Loucy (cell line): Measurements from ENCODE around the gene TTI1.

ENCODE experiments used
- H2AFZ ChIP-seq: fragments of 200-600 bp; sonication (generic); 2 replicates; pipeline ENCODE4 v1.6.0; 2016; ENCODE audit warnings: antibody characterized with exemption, mild to moderate bottlenecking, low read length, moderate library complexity
- H3F3A ChIP-seq: fragments of 200-600 bp; 2 replicates; pipeline ENCODE4 v1.6.0; 2016; ENCODE audit warnings: antibody characterized with exemption, low read depth, mild to moderate bottlenecking
- H3K27me3 ChIP-seq: fragments of 200-600 bp; sonication (generic); 2 replicates; pipeline ENCODE4 v1.6.1; 2014; ENCODE audit warnings: low read length, mild to moderate bottlenecking; ENCODE audit not compliant: insufficient read depth, poor library complexity, severe bottlenecking
- H3K36me3 ChIP-seq: fragments of 200-600 bp; sonication (generic); 2 replicates; pipeline ENCODE4 v1.6.1; 2016; ENCODE audit warnings: low read length; ENCODE audit not compliant: insufficient read depth
- H3K4me1 ChIP-seq: fragments of 200-600 bp; sonication (generic); 2 replicates; pipeline ENCODE4 v1.5.1; 2014; ENCODE audit warnings: low read length, mild to moderate bottlenecking; ENCODE audit not compliant: insufficient read depth, poor library complexity, severe bottlenecking
- H3K4me2 ChIP-seq: fragments of 200-600 bp; sonication (generic); 2 replicates; pipeline ENCODE4 v1.6.0; 2014; ENCODE audit warnings: antibody characterized with exemption, low read length, low read depth, mild to moderate bottlenecking; ENCODE audit not compliant: poor library complexity, severe bottlenecking
- H3K4me3 ChIP-seq: fragments of 200-600 bp; sonication (generic); 2 replicates; pipeline ENCODE4 v1.5.1; 2014; ENCODE audit warnings: low read length, mild to moderate bottlenecking, mixed read lengths; ENCODE audit not compliant: poor library complexity, severe bottlenecking
- H3K79me2 ChIP-seq: fragments of 200-600 bp; sonication (generic); 2 replicates; pipeline ENCODE4 v1.6.1; 2014; ENCODE audit warnings: low read length; ENCODE audit not compliant: insufficient read depth
- H3K9ac ChIP-seq: fragments of 200-600 bp; sonication (generic); 2 replicates; pipeline ENCODE4 v1.6.0; 2014; ENCODE audit warnings: mild to moderate bottlenecking, low read depth, low read length, moderate library complexity; ENCODE audit not compliant: poor library complexity, severe bottlenecking
- H3K9me2 ChIP-seq: fragments of 200-600 bp; sonication (generic); replicated peaks from 2 replicates; pipeline ENCODE4 v1.6.1; 2016; ENCODE audit warnings: low read depth, low read length, mixed read lengths
- H3K9me3 ChIP-seq: fragments of 200-600 bp; sonication (generic); 2 replicates; pipeline ENCODE4 v1.6.1; 2014; ENCODE audit warnings: mild to moderate bottlenecking, antibody characterized with exemption, low read length, low read depth; ENCODE audit not compliant: insufficient read depth
- H4K20me1 ChIP-seq: fragments of 200-600 bp; sonication (generic); 2 replicates; pipeline ENCODE4 v1.6.0; 2014; ENCODE audit warnings: antibody characterized with exemption, low read length, mild to moderate bottlenecking; ENCODE audit not compliant: insufficient read depth, poor library complexity, severe bottlenecking
- EZH2phosphoT487 ChIP-seq: fragments of 200-600 bp; IDR thresholded peaks from 2 replicates; pipeline ENCODE4 v1.6.1; 2018; ENCODE audit warnings: antibody characterized with exemption, mild to moderate bottlenecking, moderate library complexity, borderline replicate concordance
- TF ChIP-seq, protein P1 (sequence below): fragments of 200-600 bp; sonication (generic); conservative IDR thresholded peaks from 2 replicates; pipeline ENCODE4 v1.5.1; 2014; ENCODE audit warnings: mild to moderate bottlenecking, antibody characterized with exemption, low read length

Gene TTI1

DNA sequence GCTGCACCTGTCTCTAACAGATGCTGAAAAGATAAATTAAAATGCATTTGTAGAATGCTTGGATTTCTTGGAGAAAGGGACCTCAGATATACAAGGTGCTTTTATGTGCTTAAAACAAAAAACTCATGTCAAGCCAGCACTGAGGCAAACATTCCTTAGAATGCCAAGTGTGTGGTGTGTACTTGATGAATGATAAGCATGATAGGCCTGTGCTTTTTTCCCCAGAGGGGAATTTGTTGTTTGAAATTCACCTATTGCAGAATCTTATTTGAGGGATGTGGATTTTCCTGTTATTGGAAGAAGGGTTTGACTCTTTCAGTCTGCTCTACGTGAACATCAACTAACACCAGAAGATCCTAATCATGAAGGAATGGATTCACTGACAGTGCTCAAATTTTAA is 28.8 kb downstream of the TTI1 start:
- no peaks in the 10 kb centered on the region for H3K4me1 ChIP-seq
- no peak overlapping the region for H3K4me3 ChIP-seq
- no peaks in the 10 kb centered on the region; the same call in 1 of the 2 replicates for H3K79me2 ChIP-seq
- H2AFZ ChIP-seq: no peak overlapping the region
- no peak overlapping the region for H3K4me2 ChIP-seq
- H4K20me1 ChIP-seq: no peaks in the 10 kb centered on the region
- TF ChIP-seq, protein P1, sequence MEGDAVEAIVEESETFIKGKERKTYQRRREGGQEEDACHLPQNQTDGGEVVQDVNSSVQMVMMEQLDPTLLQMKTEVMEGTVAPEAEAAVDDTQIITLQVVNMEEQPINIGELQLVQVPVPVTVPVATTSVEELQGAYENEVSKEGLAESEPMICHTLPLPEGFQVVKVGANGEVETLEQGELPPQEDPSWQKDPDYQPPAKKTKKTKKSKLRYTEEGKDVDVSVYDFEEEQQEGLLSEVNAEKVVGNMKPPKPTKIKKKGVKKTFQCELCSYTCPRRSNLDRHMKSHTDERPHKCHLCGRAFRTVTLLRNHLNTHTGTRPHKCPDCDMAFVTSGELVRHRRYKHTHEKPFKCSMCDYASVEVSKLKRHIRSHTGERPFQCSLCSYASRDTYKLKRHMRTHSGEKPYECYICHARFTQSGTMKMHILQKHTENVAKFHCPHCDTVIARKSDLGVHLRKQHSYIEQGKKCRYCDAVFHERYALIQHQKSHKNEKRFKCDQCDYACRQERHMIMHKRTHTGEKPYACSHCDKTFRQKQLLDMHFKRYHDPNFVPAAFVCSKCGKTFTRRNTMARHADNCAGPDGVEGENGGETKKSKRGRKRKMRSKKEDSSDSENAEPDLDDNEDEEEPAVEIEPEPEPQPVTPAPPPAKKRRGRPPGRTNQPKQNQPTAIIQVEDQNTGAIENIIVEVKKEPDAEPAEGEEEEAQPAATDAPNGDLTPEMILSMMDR: no peak
- no peak for TF ChIP-seq EZH2phosphoT487
- H3F3A ChIP-seq: no peaks in the 10 kb centered on the region
- peaks cover 68% of the 10 kb centered on the region; the same call in 1 of the 2 replicates for H3K36me3 ChIP-seq
- H3K27me3 ChIP-seq: no peaks in the 10 kb centered on the region
- H3K9me3 ChIP-seq: no peaks in the 10 kb centered on the region
- no peak overlapping the region for H3K9ac ChIP-seq
- H3K9me2 ChIP-seq: no peaks in the 10 kb centered on the region

DNA sequence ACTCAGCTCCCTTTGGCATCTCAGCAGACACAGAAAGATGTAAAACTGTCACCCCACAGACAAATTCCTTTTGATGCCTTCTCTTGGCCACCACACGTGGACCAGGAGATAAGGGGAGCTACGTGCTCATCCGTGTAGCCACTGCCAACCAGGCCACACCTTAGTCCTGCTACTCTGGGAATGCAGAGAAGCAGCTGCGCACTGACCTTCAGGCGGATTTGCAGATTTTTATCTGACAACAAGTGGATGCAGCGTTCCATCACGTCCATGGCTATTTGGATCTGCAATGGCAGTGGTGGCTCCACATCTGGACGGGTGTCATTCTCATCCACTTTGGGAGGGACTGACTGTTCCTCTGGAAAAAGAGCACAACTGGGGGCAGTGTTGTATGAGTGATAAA is 30.8 kb downstream of the TTI1 start:
- Histone ChIP-seq H3K79me2 (no peaks in the 10 kb centered on the region), H3F3A (no peaks in the 10 kb centered on the region), H3K4me2 (no peak overlapping the region), H2AFZ (no peak overlapping the region), H3K9me2 (no peaks in the 10 kb centered on the region), H4K20me1 (no peaks in the 10 kb centered on the region), H3K9ac (no peak overlapping the region), H3K4me3 (no peak overlapping the region), H3K4me1 (no peaks in the 10 kb centered on the region), H3K36me3 (peaks cover 77% of the 10 kb centered on the region; the same call in 1 of the 2 replicates), H3K27me3 (no peaks in the 10 kb centered on the region), H3K9me3 (no peaks in the 10 kb centered on the region)
- TF ChIP-seq, protein P1: no peak
- no peak for TF ChIP-seq EZH2phosphoT487

DNA sequence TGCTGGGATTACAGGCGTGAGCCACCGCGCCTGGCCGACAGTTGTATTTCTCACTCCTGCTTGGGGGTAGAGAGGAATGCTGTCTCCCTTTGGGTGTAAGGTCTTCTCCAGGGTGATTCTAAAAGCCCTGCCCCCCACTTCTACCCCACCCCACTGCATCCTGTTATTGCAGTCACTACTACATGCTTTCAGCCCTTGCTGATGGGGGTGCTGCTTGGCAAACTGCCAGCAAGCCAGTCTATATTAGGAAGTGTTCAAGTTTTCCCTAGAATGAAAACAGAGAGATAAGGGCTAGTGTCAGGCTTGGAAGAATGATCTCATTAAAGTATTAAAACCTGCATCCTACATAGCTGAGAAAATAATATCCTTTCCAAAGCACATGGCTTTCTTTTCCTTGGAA is 31.3 kb downstream of the TTI1 start:
- Histone ChIP-seq H3K27me3 (no peaks in the 10 kb centered on the region), H3K9ac (no peak overlapping the region), H3F3A (no peaks in the 10 kb centered on the region), H3K4me3 (no peak overlapping the region), H3K4me2 (no peak overlapping the region), H3K9me3 (no peaks in the 10 kb centered on the region), H4K20me1 (no peaks in the 10 kb centered on the region), H3K9me2 (no peaks in the 10 kb centered on the region), H3K79me2 (no peaks in the 10 kb centered on the region), H3K4me1 (no peaks in the 10 kb centered on the region), H3K36me3 (peaks cover 82% of the 10 kb centered on the region; the same call in 1 of the 2 replicates), H2AFZ (no peak overlapping the region)
- TF ChIP-seq, protein P1: no peak
- no peak for TF ChIP-seq EZH2phosphoT487
